T-helper 2 cell treated with Interferon-gamma antibody and Interleukin-4, amounts not matched to agents 100 ng/mL and 5 ng/mL, for 36 hours (primary cell): ENCODE results near the gene AMPD3. TPM values are rescaled to one million over a fixed set of nuclear protein-coding genes. Genes with fewer than 3 reads are reported as not detected.

Experiments
- intact Hi-C: fragments of 100-400 bp; cut with micrococcal nuclease; formaldehyde crosslinking; loops from one replicate; pipeline ENCODE4 v1.15.1; 2023
- total RNA-seq: library from RNA; stranded (reverse); gene quantifications from 2 replicates; pipeline ENCODE4 v1.2.3, GENCODE V29; 2022

Gene AMPD3
- 22.4 and 24.3 TPM in 2 replicates for total RNA-seq

DNA sequence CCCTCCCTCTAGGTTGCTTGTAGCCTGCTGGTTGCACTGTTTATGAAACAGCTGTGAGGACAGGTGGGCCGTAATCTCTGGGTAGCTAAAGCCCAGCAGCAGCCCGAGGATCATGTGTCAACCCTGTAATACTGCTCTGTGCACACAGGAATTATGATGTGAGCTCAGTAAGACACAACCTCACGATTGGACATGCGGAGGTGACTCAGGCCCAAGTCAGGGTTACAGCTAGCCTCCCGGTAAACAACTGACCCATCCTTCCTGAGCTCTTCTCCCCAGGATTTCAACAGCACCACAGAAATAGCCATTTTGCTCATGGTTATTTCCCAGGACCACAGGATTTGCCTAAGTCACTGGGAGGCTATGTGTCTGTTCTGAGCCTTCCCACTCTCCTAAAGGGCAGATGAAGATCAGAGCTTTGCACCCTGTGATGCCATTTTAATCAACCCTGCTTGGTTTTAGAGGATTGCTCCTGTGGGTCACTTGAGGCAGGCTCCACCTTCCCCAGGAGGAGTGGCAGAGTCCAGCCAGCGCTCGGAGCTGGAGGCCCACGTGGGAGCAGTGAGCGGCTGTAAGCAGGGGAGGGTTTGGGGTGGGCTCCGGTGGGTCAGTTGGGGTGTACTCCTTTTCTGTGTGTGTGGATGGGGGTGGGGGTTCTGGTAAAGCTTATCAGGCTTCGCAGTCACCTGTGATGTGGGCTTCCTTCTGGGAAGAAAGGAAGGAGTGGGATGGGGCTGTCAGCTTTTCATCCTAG, at the start of gene AMPD3:
AMPD3 (plus strand) TSS at position 387 of the 754 bp plus-strand sequence. CDS start 6,256 bp downstream, outside the sequence.
- intact Hi-C loops: loop anchor here (1.0 to 5.0 kb wide), 4 partner anchors 148 to 1203 kb away; partner anchors contain the start of genes ADM, CTR9 and ZBED5

DNA sequence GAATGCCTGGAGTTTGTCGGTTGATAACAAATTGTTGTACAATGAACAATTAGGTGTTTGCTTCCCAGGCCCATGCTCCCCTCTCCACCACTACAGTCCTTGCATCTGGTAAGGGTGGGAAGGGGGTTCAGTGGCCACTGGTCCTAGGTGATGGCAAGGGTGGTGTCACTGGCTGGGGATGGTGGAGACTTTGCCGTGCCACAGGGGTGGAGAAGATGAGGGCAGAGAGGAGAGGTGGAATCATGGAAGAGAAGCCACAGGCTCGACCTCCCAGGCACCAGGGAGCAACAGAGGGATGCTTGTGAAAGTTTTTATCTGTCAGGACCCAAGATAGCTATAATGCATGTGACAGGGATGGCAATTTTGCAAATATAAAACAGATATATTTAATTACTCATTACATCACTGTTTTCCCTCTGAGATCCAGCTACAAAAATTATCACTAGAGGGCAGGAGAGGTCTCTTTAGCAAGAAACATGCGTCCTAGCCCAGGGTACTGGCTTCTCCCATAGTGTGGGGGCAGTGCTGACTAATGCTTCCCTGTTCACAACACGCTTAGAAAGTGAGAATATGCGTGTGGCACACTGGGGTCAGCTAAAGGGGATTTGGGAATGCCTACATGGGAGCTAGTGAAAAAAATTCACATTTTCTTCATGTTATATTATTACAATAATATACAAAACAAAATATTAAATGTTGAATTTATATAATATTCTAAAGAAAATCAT, 49.0 kb upstream of the AMPD3 start:
- intact Hi-C loops: loop anchor here (1.0 kb wide), 2 partner anchors 248 to 329 kb away; no protein-coding TSS in a partner anchor

DNA sequence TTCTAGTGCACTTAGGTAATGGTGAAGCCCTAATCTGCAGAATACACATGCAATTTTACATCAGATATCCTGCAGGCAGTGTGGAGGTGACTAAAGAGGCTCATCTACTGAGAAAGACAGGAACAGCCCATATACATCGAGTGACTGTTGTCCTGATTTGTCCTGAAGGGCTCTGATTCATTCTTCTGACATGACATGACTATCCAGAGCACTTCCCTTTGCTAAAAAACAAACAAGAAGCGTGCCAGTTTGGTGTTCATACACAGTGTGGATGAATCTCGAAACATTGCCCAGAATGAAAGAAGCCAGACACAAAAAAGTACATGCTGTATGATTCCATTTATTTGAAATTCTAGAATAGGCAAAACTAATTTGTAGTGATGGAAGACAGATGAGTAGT, 48.0 kb upstream of the AMPD3 start:
- intact Hi-C loops: no loop called here

DNA sequence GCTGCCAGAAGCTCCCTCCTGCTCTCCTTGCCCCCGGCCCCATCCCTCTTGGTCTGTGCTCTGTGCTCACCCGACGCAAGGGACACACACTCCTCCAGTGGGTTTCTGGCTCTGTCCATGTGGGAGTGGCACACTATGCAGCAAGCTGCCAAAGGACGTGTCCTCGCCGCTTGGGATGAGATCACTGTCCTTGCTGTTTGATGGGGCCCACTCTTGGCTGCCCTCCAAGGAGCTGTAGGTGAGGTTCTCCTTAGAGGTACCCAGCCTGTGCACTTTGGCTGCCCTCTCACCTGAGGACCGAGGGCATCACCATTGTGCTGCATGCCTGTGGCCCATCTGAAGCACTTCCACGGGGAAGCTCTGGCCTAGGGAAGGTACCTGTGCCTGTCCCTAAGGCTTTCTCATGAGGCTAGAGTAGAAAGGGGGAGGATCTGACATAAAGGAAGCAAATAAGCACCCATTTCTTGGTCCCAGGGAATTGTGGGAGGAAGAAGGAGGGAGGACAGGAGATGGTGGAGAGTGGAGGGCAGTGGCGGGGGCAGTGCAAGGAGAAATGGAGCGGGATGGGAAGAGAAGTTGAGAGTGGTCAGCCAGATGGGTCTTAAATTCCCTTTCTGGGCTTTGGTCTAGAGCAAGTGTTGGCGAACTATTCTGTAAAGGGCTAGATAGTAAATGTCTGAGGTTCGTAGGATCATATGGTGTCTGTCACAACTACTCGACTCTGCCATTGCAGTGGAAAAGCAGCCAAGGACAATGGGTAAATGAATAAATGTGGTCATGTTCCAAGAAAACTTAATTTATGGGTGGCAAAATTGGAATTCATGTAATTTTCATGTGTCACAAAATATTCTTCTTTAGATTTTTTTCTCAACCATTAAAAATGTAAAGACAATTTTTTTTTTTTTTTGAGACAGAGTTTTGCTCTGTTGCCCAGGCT, 47.0 kb upstream of the AMPD3 start:
- intact Hi-C loops: no loop called here

DNA sequence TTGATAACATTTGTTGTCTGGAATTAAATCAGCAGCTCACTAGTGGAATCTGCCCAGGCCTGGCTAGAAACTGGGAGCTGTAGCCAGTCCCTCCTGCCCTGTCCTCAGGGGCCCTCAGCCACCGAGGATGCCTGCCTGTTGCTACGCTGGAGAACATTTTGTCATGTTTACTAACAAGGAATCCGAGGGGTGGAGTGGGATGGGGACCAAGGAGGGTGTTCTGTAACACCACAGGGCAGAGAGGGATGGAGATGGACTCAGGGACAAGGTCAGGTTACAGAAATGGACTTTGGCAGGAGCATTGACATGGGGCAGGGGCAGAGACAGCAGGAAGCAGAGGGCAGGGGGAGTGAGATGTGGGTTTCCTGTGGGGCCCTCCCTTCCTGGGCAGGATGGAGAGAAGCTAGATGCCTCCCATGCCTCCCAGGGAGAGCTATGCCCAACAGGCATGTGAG, 45.8 kb upstream of the AMPD3 start:
- intact Hi-C loops: no loop called here

DNA sequence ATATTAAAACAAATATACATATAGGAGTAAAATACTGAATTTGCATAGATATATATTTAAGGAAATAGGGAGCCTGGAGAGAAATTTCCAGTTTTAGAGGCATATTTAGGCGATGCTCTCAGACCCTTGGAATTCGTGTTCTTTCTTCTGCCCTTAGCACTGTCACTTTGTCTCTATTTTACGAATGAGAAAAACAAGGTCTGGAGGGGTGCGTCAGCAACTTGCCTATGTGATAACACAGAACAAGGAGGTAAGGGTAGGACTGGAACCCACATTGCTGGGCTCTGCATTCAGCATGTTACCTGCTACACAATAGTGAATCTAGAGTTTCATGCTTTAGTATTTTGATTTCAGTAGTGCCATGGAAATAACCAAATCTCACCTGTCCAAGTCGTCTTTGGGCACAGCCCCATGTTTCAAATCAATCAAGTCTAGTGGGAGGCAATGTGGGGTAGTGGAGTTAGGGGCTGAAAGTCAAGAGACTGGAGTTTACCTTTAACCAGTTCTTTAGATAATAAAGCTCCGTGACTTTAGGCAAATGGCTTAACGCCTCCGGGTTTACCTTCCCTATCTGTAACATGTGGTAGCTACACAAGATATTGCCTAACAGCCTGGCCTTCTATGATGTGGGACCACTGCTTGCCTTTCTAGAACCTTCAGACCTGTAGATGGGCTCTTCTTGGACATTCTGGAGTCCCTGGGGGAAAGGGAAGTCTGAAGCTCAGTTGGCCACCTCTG, 44.8 kb upstream of the AMPD3 start:
- intact Hi-C loops: loop anchor here (5.0 kb wide), 1 partner anchor 132 kb away; the partner anchor contains the start of gene RNF141

DNA sequence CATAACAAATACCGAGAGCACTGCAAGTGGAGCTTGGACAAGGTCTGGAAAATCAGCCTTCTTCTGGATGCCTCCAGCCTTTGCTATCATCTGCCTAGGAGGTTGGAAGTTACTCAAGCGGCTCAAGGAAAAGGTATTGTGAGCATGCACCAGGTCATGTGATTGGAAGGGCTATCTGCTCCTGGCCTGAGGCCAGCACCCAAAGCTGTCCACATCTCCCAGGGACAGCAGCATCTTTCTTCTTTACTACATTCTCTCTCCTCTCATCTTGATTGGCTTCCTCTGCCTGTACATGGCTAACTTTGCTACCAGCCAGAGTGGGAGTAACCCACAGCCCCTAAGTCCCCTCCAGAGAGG, 44.2 kb upstream of the AMPD3 start:
- intact Hi-C loops: loop anchor here (5.0 kb wide), 1 partner anchor 131 kb away; the partner anchor contains the start of gene RNF141

DNA sequence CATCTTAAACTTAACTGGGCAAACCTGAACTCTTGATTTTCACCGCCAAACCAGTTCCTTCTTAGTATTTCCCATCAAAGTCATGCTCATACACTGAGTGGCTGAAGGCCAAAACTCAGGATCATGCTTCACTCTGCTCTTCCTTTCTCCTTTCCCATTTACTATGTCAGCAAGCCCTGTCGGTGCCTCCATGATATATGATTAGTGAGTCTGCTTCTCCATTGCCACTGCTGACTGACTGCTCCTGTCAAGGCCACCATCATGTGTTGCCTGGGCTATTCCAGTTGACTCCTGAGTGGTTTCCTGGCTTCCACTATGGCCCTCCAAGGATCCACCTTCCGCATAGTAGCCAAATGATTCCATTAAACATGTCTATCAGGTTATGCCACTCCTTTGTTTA, 42.8 kb upstream of the AMPD3 start:
- intact Hi-C loops: loop anchor here (2.0 to 5.0 kb wide), 2 partner anchors 45 to 130 kb away; partner anchors contain the start of gene RNF141

DNA sequence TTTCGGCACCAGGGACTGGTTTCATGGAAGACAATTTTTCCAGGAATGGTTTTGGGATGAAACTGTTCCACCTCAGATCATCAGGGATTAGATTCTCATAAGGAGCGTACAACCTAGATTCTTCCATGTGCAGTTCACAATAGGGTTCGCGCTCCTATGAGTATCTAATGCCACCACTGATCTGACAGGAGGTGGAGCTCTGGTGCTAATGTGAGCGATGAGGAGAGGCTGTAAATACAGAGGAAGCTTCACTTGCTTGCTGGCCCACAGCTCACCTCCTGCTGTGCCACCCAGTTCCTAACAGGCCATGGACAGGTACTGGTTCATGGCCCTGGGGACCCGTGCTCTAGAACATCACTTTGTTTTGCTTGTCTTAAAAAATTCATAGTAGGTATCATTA, 41.8 kb upstream of the AMPD3 start:
- intact Hi-C loops: loop anchor here (1.0 to 5.0 kb wide), 4 partner anchors 44 to 322 kb away; partner anchors contain the start of gene RNF141

DNA sequence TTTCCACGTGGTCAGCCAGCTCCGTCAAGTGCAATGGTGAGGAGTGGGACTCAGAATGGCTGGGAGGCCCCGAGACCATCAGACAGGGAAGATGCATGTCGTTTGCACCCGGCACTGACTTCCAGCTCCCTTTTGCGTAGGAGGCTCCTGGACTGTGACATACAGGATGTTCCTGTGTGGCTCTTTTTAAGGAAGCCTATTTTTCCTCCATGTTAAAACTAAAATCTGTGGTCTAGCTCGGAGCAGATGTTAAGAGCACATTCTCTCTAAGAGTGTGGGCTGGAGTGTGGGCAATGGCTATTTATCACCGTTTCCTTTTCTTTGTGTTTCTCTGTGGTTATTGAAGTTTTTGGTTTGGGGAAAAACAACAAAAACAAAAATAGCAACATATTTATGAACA, 40.9 kb upstream of the AMPD3 start:
- intact Hi-C loops: loop anchor here (5.0 kb wide), 1 partner anchor 128 kb away; the partner anchor contains the start of gene RNF141

DNA sequence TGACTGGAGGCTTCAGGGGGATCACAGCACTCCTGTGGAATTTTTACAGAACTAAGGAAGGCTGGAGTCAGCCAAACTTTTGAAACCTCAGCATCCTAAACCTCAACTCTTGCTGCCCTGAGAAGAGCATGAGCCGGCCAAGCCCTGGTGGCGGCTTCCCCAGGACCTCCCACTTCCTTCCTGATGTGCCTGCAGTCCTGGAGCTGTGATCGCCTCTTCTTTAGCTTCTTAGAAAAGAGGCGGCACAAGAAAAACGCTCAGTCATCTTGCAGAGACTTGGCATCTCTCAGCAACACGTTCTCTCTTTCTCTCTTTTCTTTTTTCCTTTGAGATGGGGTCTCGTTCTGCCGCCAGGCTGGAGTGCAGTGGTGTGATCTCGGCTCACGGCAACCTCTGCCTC, 40.4 kb upstream of the AMPD3 start:
- intact Hi-C loops: loop anchor here (5.0 kb wide), 1 partner anchor 128 kb away; the partner anchor contains the start of gene RNF141

DNA sequence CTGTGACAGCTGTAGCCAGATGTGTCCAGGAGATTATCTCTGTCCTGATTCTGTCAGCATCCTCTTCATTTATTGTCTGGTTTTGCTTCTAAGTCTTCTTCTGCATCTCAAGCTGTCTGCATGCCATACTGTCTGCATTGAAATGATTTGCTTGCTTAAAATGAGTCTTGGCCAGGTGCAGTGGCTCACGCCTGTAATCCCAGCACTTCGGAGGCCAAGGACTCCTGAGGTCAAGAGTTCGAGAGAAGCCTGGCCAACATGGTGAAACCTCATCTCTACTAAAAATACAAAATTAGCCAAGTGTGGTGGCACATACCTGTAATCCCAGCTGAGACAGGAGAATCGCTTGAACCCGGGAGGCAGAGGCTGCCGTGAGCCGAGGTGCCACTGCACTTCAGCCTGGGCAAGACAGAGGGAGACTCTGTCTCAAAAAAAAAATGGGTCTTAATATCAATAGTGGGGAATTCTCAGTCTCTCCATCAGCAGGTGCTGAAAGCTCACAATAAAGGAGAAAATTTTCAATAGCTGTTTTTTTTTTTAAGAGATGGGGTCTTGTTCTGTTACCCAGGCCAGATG, 39.2 kb upstream of the AMPD3 start:
- intact Hi-C loops: no loop called here

DNA sequence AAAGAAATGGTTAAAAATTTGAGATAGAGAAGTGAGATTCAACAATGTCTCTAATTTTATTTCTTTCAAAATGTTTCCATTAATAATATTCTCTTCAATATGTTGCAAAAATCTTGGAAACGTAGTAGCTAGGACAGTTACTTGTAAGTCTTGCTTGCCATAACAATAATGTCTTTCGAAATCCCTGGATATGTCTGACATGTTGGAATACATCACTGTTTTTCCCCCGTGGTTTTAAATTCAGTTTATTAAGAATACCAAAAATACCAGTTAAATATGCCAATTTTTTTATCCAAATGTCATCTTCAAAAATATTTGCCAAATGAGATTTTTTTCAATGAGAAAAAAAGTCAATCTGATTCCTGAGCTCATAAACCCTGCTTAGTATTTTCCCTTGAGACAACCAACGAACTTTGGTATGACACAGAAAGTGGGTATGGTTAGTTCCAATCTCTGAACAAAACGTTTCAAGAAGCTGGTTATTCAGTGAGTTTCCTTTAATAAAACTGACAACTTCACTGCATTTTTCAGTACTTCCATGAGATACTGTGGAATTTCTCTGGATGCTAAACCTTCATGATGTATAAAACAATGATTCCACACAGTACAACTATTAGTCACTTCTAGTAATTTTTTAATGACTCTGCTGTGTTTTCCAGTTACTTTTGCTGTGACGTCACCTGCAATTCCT, 36.7 kb upstream of the AMPD3 start:
- intact Hi-C loops: no loop called here

DNA sequence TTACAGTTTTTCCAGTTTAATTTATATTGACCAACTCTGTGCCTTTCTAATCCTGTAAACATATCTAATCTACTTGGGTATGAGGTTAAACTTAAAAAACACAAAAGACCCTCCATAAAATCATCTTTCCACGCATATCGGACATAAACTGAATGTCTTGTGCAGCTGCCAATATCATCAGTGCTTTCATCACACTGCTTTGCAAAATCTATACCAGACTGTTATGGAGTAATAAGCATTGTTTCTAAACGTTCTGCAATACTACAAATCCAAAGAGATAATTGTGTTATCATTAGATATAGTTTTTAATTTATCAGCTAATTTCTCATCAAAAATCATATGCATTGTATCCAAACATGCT, 36.1 kb upstream of the AMPD3 start:
- intact Hi-C loops: no loop called here

DNA sequence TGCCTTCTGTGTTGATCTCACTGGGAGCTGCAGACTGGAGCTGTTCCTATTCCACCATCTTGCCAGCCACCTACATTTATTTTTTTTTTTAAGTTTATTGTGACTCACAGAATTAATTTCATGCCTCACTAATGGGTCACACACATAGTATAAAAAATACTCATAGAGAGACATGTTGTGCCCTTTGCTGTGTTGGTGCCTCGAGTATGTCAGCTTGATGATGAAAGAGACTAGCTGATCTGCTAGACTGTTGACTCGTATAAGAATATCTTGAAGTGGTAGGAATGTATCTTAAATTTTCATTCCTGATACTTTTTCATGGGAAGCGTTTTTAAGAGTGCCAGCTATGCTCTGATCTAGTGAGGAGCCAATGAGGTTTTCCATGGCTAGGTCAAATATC, 28.6 kb upstream of the AMPD3 start:
- intact Hi-C loops: no loop called here

DNA sequence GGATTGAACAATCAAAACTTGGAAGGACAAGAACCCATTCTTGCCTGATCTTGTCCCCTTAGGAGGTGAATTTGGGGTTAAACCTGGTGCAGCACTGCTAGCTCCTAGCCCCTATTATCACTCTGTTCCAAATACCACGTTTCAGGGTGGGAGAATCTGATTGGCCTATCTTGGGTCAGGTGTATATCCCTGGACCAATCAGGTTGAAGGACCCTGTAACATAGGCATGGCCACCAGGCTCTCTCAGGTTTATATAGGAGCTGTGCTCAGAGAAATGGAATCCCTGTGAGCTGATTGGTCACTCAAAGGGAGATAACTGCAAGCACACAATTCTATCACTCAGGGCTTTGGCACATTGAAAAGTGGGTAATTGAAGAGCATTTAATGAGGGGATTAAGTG, 26.6 kb upstream of the AMPD3 start:
- intact Hi-C loops: no loop called here

DNA sequence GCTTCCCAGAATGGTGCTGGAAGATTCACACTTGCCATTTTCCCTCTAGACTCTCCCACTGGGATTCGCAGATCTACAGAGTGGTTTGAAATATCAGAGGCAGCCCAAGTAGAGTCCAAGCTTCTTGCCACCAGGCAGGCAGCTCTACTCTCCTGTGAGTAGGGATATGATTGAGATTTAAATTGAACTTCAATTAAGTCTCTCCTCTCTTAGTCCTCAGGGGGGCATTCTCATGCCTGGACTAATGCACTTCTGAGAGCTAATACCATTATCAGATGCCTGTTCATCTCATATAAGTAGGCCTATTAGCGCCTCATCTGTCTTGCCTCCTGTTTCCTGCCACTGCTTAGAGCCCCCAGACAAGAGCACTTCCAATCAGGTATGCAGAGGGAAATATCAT, 25.5 kb upstream of the AMPD3 start:
- intact Hi-C loops: no loop called here

DNA sequence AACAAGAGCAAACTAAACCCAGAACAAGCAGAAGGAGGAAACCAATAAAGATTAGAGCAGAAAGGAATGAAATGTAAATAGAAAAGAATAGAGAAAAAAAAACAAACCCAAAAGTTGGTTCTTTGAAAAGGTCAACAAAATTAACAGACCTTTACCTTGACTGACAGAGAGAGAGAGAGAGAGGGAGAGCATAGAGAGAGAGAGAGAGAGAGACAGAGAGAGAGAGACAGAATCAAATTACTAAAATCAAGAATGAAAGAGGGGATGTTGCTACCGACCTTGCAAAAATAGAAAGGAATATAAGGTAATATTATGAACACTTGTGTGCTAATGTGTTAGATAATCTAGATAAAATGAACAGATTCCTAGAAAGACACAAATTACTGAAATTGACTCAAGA, 22.6 kb upstream of the AMPD3 start:
- intact Hi-C loops: no loop called here

DNA sequence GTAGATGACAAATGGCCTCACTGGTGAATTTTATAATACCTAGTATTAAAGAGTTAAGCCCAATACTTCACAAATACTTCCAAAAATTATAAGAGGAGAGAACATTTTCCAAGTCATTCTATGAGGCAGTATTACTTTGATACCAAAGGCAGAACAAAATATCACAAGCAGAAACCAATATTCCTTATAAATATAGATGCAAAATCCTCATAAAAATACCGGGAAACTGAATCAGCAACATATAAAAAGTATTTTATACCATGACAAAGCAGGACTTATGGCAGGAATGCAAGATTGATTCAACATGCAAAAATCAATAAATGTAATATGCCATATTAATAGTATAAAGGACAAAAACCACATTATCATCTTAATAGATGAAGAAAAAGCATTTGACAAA, 22.1 kb upstream of the AMPD3 start:
- intact Hi-C loops: no loop called here
